ENCODE data around the gene POMT1.

Gene POMT1

DNA sequence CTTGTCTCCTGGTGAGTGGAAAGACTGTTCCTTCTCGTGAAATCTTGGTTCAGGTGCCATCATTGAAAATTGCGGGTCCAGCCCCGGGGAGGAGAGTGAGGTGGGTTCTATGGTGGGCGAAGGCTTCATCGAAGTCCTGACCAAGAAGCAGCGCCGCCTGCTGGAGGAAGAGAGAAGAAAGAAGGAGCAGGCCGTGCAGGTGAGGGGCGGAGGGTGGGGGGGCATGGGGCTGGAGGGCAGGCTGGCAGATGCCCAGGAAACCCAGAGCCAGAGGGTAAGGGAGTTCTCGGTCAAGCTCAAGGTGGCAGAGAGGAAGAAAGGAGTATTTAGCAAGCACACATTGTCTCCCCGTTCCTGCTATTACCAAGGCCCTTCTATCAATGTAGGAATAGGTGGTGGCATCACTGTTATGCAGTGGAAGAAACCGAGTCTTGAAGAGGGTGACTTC is 24.3 kb upstream of the POMT1 start:
- H3K9me3 ChIP-seq (replicated peaks; ENCODE audit: low read length): no peaks in the 10 kb centered on the region
- H3K4me2 ChIP-seq (ENCODE audit: low read length): no peak overlapping the region
- no peak overlapping the region for H3K9ac ChIP-seq (ENCODE audit: low read depth, low read length)
- no peaks in the 10 kb centered on the region for H3K27me3 ChIP-seq (ENCODE audit: control insufficient read depth, insufficient read depth, low read length)
- H3K4me3 ChIP-seq (ENCODE audit: low read length): no peak overlapping the region
- peaks cover 95% of the 10 kb centered on the region for H3K36me3 ChIP-seq (ENCODE audit: insufficient read depth, low read length)
- H3K4me1 ChIP-seq (ENCODE audit: control insufficient read depth, insufficient read depth, low read length): no peaks in the 10 kb centered on the region

DNA sequence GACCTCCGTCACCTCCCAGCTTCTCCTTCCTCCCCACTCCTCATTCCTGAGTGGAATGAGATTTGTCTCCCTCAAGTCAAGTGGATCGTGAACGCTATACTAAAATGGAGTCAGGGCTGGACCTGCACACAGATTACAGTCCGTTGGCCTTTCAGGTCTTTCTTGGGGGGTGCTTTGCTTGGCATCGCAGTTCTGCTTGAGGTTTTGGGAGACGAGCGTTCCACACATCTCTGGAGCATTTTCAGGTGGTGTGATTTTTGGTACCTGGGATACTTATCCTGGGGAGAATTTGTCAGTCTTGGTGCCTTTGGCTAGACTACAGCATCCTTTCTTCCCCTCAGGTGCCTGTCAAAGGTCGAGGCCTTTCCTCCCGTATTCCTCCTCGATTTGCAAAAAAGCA is 23.8 kb upstream of the POMT1 start:
- no peak overlapping the region for H3K9ac ChIP-seq (ENCODE audit: low read depth, low read length)
- H3K4me3 ChIP-seq (ENCODE audit: low read length): no peak overlapping the region
- H3K27me3 ChIP-seq (ENCODE audit: control insufficient read depth, insufficient read depth, low read length): no peaks in the 10 kb centered on the region
- no peak overlapping the region for H3K4me2 ChIP-seq (ENCODE audit: low read length)
- no peaks in the 10 kb centered on the region for H3K9me3 ChIP-seq (replicated peaks; ENCODE audit: low read length)
- H3K36me3 ChIP-seq (ENCODE audit: insufficient read depth, low read length): peaks cover 95% of the 10 kb centered on the region
- H3K4me1 ChIP-seq (ENCODE audit: control insufficient read depth, insufficient read depth, low read length): no peaks in the 10 kb centered on the region

DNA sequence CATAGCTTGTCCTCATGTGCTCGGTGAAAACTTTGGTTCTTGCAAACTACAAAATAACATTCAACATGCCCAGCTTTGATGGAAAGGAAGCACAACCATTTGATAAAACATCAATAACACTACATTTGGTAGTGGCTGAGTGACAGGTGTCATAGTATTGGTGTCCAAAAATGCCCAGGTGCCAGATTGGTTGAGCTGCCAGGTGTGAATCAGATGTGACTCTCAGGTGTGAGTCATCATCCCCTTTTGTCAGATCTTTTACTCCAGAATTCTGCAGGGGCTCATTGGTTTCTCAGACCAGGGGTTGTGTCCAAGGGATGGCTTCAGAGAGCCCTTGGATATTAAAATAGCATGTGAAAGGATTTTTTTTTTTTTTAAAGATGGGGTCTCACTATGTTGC is 22.5 kb upstream of the POMT1 start:
- Histone ChIP-seq H3K27me3 (ENCODE audit: control insufficient read depth, insufficient read depth, low read length) (no peaks in the 10 kb centered on the region), H3K4me2 (ENCODE audit: low read length) (no peak overlapping the region), H3K9me3 (replicated peaks; ENCODE audit: low read length) (no peaks in the 10 kb centered on the region), H3K4me1 (ENCODE audit: control insufficient read depth, insufficient read depth, low read length) (no peaks in the 10 kb centered on the region), H3K9ac (ENCODE audit: low read depth, low read length) (no peak overlapping the region), H3K36me3 (ENCODE audit: insufficient read depth, low read length) (peaks cover 95% of the 10 kb centered on the region), H3K4me3 (ENCODE audit: low read length) (no peak overlapping the region)

DNA sequence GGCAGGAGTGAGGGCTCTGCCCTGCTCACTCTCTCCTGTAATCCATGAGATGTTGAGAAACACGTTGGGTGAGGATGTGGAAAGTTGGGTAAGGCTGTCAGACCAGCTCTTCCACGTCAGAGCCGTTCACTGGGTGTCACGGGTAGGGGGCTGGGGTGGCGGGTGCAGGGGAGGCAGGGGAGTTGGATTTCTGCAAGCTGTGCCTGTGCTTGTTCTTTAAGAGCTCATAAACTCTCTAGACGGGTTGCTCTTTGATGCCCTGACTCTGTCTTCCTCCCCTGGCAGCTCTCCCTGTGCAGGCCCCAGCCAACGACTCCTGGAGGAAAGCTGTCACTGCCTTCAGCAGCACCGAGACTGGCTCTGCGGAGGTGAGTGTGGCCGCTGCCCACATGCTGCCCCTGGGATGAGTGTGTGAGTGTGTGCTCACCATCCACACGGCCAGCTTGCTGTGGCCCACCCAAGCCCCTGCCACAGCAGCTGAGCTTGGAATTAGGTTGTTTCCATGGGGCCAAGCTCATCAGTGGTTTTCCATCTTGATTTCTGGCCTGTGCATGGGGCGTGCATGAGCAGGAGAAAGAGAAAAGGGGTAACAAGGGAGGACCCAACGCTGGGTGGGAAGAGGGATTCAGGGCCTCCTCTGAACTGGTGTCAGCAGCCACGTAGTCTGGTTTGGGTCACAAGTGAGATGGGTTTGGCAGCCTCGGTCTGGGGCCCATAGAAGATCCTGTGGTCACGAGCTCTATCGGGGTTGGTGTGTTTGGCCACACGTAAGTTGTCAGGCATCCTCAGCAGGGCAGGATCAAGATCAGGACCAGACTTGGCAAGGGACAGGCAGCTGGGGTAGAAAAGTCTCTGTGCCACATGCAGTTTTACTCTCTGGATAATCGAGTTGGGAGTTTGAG is 21.0 kb upstream of the POMT1 start:
- Histone ChIP-seq H3K4me1 (ENCODE audit: control insufficient read depth, insufficient read depth, low read length) (no peaks in the 10 kb centered on the region), H3K4me3 (ENCODE audit: low read length) (no peak overlapping the region), H3K9me3 (replicated peaks; ENCODE audit: low read length) (no peaks in the 10 kb centered on the region), H3K27me3 (ENCODE audit: control insufficient read depth, insufficient read depth, low read length) (no peaks in the 10 kb centered on the region), H3K36me3 (ENCODE audit: insufficient read depth, low read length) (peaks cover 95% of the 10 kb centered on the region), H3K9ac (ENCODE audit: low read depth, low read length) (no peak overlapping the region), H3K4me2 (ENCODE audit: low read length) (no peak overlapping the region)

DNA sequence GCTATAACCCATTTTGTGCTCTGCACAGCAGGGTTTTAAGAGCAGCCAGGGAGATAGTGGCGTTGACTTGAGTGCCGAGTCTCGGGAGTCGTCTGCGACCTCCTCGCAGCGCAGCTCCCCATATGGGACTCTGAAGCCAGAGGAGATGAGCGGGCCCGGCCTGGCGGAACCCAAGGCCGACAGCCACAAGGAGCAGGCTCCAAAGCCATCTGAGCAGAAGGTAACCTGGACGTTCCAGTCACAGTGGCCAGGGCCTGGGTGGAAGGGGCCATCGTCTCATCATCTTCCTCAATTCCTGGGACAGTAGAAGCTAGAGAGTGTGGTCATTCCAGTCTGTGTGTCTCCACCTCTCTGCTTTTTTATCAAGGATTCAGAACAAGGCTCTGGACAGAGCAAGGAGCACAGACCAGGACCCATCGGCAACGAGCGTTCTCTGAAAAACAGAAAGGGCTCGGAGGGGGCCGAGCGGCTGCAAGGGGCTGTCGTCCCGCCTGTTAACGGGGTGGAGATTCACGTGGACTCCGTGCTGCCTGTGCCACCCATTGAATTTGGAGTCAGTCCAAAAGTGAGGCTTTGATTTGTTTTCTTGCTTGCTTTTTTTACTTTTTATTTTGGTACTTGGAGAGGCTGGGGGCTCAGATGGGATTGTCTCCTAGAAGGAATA is 20.2 kb upstream of the POMT1 start:
- Histone ChIP-seq H3K9ac (ENCODE audit: low read depth, low read length) (no peak overlapping the region), H3K36me3 (ENCODE audit: insufficient read depth, low read length) (peaks cover 95% of the 10 kb centered on the region)

DNA sequence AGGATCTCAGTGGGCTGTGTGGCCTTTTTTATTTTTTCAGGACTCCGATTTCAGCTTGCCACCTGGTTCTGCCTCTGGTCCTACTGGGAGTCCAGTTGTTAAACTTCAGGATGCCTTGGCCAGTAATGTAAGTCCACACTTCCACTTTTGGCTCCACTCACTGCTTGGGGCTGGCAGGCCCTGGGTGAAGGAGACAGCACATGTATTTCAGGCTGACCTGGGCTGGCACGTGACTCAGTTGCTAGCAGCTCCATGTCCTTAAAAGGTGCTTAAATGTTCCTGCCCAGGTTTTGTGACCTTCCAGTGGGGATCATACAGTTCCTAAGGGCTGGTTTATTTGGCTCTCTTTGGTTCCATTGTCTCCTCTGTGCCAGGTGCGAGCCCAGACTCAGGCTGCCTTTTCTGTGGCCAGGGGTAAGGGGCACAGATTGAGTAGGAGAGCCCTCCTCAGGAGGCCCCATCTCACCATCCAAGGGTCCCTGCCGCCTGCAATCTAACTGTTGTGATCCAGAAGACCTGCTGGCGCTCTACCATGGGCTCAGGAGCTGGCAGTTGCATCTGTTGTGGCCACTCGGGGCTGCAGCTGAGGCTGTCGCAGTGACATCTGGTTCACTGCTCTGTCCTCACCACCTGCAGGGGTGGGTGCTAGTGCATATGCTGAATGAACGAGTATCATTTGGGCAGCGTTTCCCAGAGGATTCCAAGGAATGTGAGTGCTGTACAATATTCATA is 19.2 kb upstream of the POMT1 start:
- Histone ChIP-seq H3K9me3 (replicated peaks; ENCODE audit: low read length) (no peaks in the 10 kb centered on the region), H3K4me1 (ENCODE audit: control insufficient read depth, insufficient read depth, low read length) (no peaks in the 10 kb centered on the region), H3K9ac (ENCODE audit: low read depth, low read length) (no peak overlapping the region), H3K27me3 (ENCODE audit: control insufficient read depth, insufficient read depth, low read length) (no peaks in the 10 kb centered on the region), H3K4me3 (ENCODE audit: low read length) (no peak overlapping the region), H3K36me3 (ENCODE audit: insufficient read depth, low read length) (peaks cover 96% of the 10 kb centered on the region), H3K4me2 (ENCODE audit: low read length) (no peak overlapping the region)

More for the DNA sequence above, 20.2 kb upstream of the POMT1 start:
- Histone ChIP-seq H3K4me2 (ENCODE audit: low read length) (no peak overlapping the region), H3K27me3 (ENCODE audit: control insufficient read depth, insufficient read depth, low read length) (no peaks in the 10 kb centered on the region), H3K9me3 (replicated peaks; ENCODE audit: low read length) (no peaks in the 10 kb centered on the region), H3K4me1 (ENCODE audit: control insufficient read depth, insufficient read depth, low read length) (no peaks in the 10 kb centered on the region), H3K4me3 (ENCODE audit: low read length) (no peak overlapping the region)

DNA sequence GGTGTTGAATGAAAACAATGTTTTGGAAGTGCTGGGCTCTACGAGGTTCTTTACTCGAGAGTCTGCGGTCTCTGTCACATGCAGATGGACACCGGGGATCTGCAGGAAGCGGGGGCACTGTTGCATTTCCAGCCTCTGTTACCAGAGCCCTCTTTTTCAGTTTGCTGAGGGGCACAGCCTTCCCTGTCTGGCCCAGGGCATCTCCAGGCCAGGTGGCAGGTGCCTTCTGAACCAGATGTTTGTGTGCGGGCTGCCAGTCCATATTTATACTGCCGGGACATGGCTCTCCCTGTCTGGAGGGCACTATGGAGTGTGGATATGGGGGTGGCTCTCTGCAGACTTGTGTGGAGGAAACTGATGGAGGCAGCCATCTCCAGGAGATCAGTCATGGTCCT is 18.7 kb upstream of the POMT1 start:
- H3K4me1 ChIP-seq (ENCODE audit: control insufficient read depth, insufficient read depth, low read length): no peaks in the 10 kb centered on the region
- H3K27me3 ChIP-seq (ENCODE audit: control insufficient read depth, insufficient read depth, low read length): no peaks in the 10 kb centered on the region
- H3K9ac ChIP-seq (ENCODE audit: low read depth, low read length): no peak overlapping the region
- no peak overlapping the region for H3K4me3 ChIP-seq (ENCODE audit: low read length)
- no peak overlapping the region for H3K4me2 ChIP-seq (ENCODE audit: low read length)
- H3K9me3 ChIP-seq (replicated peaks; ENCODE audit: low read length): no peaks in the 10 kb centered on the region
- H3K36me3 ChIP-seq (ENCODE audit: insufficient read depth, low read length): peaks cover 96% of the 10 kb centered on the region

DNA sequence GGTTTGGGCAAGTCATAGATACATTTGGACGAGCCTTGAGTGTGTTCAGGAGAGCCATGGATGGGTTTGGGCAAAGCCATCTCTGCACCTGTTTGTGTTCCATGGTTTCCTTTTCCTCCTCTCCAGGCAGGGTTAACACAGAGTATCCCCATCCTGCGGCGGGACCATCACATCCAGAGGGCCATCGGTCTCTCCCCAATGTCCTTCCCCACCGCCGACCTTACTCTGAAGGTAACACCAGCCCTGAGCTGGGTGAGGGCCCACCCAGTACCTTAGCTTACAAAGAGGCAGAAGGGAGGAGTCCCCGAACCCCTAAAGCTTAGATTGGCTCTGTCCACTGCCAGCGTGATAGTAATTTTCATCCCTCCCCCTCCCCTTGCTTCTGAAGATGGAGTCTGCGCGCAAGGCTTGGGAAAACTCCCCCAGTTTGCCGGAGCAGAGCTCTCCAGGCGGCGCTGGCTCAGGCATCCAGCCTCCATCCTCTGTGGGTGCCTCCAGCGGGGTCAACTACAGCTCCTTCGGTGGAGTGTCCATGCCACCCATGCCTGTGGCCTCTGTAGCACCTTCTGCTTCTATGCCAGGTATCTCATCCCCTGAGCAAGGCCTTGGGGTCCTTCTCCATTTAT is 18.0 kb upstream of the POMT1 start:
- H3K4me2 ChIP-seq (ENCODE audit: low read length): no peak overlapping the region
- no peaks in the 10 kb centered on the region for H3K27me3 ChIP-seq (ENCODE audit: control insufficient read depth, insufficient read depth, low read length)
- no peaks in the 10 kb centered on the region for H3K9me3 ChIP-seq (replicated peaks; ENCODE audit: low read length)
- H3K4me3 ChIP-seq (ENCODE audit: low read length): no peak overlapping the region
- H3K4me1 ChIP-seq (ENCODE audit: control insufficient read depth, insufficient read depth, low read length): no peaks in the 10 kb centered on the region
- H3K36me3 ChIP-seq (ENCODE audit: insufficient read depth, low read length): peaks cover 94% of the 10 kb centered on the region
- H3K9ac ChIP-seq (ENCODE audit: low read depth, low read length): no peak overlapping the region

DNA sequence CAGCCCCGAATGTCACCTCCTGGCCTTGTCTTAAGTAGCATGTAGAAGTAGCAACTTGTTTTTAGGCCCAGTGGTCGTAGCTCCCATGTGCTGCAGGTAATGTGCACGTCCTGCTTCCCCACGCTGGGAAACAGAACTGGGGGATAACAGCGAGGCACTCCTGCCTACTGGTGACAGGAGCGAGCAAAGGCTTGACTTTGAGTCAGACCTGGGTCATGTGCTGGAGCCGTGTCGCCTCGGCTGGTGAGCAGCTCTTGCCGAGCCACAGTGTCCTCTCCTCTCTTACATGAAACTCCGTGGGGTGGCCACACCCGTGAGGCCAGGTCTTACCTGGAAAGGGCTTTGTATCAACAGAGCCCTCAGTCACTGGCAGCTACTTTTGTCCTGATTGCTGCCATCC is 17.5 kb upstream of the POMT1 start:
- Histone ChIP-seq H3K4me1 (ENCODE audit: control insufficient read depth, insufficient read depth, low read length) (no peaks in the 10 kb centered on the region), H3K27me3 (ENCODE audit: control insufficient read depth, insufficient read depth, low read length) (no peaks in the 10 kb centered on the region), H3K4me2 (ENCODE audit: low read length) (no peak overlapping the region), H3K9me3 (replicated peaks; ENCODE audit: low read length) (no peaks in the 10 kb centered on the region), H3K9ac (ENCODE audit: low read depth, low read length) (no peak overlapping the region), H3K36me3 (ENCODE audit: insufficient read depth, low read length) (peaks cover 94% of the 10 kb centered on the region), H3K4me3 (ENCODE audit: low read length) (no peak overlapping the region)

DNA sequence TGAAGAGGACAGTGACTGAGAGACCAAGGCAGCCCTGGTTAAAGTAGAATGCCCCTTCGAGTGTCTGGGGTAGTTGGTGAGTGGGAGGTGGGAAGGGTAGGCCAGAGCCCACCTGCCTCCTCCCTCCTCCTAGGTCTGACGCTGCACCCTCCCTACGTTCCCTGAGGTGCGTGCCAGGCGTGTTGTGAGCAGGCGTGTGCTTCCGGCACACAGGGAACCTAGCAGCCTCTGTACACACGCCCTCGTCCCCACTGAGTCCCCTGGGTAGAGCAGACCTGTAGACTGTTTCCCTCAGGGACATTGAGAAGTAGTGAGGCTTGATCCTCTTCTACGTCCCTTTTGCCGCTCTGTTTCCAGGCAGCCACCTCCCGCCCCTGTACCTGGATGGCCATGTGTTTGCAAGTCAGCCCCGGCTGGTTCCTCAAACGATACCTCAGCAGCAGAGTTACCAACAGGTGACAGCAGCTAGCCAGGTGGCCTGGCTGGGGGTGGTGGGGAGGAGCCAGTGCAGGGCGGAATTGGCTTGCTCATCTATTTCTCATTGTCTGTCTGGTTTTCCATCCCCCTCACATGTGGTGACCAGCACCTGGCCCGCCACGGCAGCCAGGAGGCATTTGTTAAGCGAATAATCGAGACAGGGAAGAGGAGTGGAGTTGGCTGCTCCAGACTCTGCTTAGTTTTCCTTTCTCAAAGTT is 16.8 kb upstream of the POMT1 start:
- Histone ChIP-seq H3K4me3 (ENCODE audit: low read length) (no peak overlapping the region), H3K4me1 (ENCODE audit: control insufficient read depth, insufficient read depth, low read length) (no peaks in the 10 kb centered on the region), H3K9me3 (replicated peaks; ENCODE audit: low read length) (no peaks in the 10 kb centered on the region), H3K36me3 (ENCODE audit: insufficient read depth, low read length) (peaks cover 95% of the 10 kb centered on the region), H3K9ac (ENCODE audit: low read depth, low read length) (no peak overlapping the region), H3K4me2 (ENCODE audit: low read length) (no peak overlapping the region), H3K27me3 (ENCODE audit: control insufficient read depth, insufficient read depth, low read length) (no peaks in the 10 kb centered on the region)

DNA sequence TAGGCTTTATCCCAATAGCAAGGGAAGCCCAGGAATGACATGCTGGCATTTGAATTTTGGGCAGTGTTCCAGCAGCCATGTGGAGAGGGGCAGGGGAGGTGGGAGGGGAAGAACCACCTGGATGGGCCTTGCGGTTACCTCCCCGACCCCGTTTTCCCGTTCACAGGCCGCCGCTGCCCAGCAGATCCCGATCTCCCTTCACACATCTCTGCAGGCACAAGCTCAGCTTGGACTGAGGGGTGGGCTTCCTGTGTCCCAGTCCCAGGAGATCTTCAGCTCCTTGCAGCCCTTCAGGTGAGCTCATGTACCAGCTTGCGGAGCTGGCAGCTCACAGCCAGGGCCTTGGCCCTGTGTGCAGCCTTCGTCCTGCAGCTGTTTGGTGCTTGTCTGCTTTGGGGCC is 15.7 kb upstream of the POMT1 start:
- H3K4me1 ChIP-seq (ENCODE audit: control insufficient read depth, insufficient read depth, low read length): no peaks in the 10 kb centered on the region
- no peak overlapping the region for H3K9ac ChIP-seq (ENCODE audit: low read depth, low read length)
- no peaks in the 10 kb centered on the region for H3K27me3 ChIP-seq (ENCODE audit: control insufficient read depth, insufficient read depth, low read length)
- H3K9me3 ChIP-seq (replicated peaks; ENCODE audit: low read length): no peaks in the 10 kb centered on the region
- no peak overlapping the region for H3K4me2 ChIP-seq (ENCODE audit: low read length)
- no peak overlapping the region for H3K4me3 ChIP-seq (ENCODE audit: low read length)
- H3K36me3 ChIP-seq (ENCODE audit: insufficient read depth, low read length): peaks cover 98% of the 10 kb centered on the region
